Upper lobe of left lung (tissue), 6 donors: Measurements from ENCODE around the gene TMEM183A. TPM values are rescaled to one million over a fixed set of nuclear protein-coding genes. Genes with fewer than 3 reads are reported as not detected.
"Not testable (repeated sequence)": the region's sequence is repeated elsewhere in the genome, so short reads cannot be mapped to it uniquely, and the experiment has no call there.

Source experiments
- ATAC-seq, 2 donors: fragments of 200-7000 bp; cut with Tn5 transposase; one replicate each; pipeline ENCODE4 v1.9.1; 2022; ENCODE audit warnings: mild to moderate bottlenecking in 2 of 2, moderate library complexity in 2 of 2; ENCODE audit not compliant: low FRiP score in 2 of 2
- DNase-seq, 2 donors: peaks; one replicate each; pipeline ENCODE4 v3.0.0-alpha.2; 2019 to 2020
- H3K27ac ChIP-seq, 4 donors: fragments of 200-600 bp; sonication (generic); one replicate each; pipeline ENCODE4 v1.5.1; 2016 to 2019
- H3K27me3 ChIP-seq, 4 donors: fragments of 200-600 bp; sonication (generic); one replicate each; pipeline ENCODE4 v1.5.1; 2017 to 2019
- H3K36me3 ChIP-seq, 4 donors: fragments of 200-600 bp; sonication (generic); one replicate each; pipeline ENCODE4 v1.5.1; 2016 to 2019
- H3K4me1 ChIP-seq, 4 donors: fragments of 200-600 bp; sonication (generic); one replicate each; pipeline ENCODE4 v1.5.1; 2018 to 2019
- H3K4me3 ChIP-seq, 4 donors: fragments of 200-600 bp; sonication (generic); one replicate each; pipeline ENCODE4 v1.5.1; 2017 to 2019; ENCODE audit warnings: mild to moderate bottlenecking in 2 of 4, moderate library complexity in 1 of 4
- H3K9me3 ChIP-seq, 4 donors: fragments of 200-600 bp; sonication (generic); one replicate each; pipeline ENCODE4 v1.5.1; 2018 to 2019
- EP300 ChIP-seq, 4 donors: sonication (generic); formaldehyde crosslinking; IDR thresholded peaks; one replicate each; pipeline ENCODE4 v1.5.1; 2017; ENCODE audit warnings: antibody characterized with exemption in 4 of 4, control low read depth in 2 of 4
- POLR2A ChIP-seq, 4 donors: fragments of 450-650 bp; IDR thresholded peaks; one replicate each; pipeline ENCODE4 v1.5.1; 2016 to 2017; ENCODE audit warnings: antibody characterized with exemption in 4 of 4, mild to moderate bottlenecking in 2 of 4
- POLR2AphosphoS5 ChIP-seq, 2 donors: sonication (generic); formaldehyde crosslinking; IDR thresholded peaks; one replicate each; pipeline ENCODE4 v1.5.1; 2017; ENCODE audit warnings: antibody characterized with exemption in 2 of 2
- WGBS, 2 donors: methylation state at CpG; one replicate each; pipeline ENCODE4 v1.1.5; 2017 to 2018; 5-methylcytosine and 5-hydroxymethylcytosine counted together
- total RNA-seq, 6 donors: library from RNA; depleted of rRNA in 4 of 6; stranded (reverse); fragments of >200 nt in 4 of 6; gene quantifications; one replicate each; pipeline versions ENCODE4 v1.1.0 to v1.2.1, GENCODE V29; 2016 to 2021
- TF ChIP-seq, protein P1 (sequence below), 6 experiments: fragments of 450-650 bp in 4 of 6; fragments of 200-600 bp in 2 of 6; sonication (generic) in 2 of 6; IDR thresholded peaks; one replicate each; pipeline ENCODE4 v1.5.1; 2016 to 2019; ENCODE audit warnings: antibody characterized with exemption in 6 of 6
- donor health status: DM: no; HTN: no; CAD: no; lungs with moderate emphysema.
- donor health status: DM: no; HTN: yes; CAD: no; lungs with severe emphysema.

TMEM183A gene
- total RNA-seq, 6 donors from 2014 or later = 45.4 to 71.9 (median 68.1) TPM

- no peak for DNase-seq
- 89 to 96% methylated on average over 3 of the region's 3 CpGs for WGBS, 2 donors
- Histone ChIP-seq H3K4me1 (peaks cover 14 to 32% (median 17%) of the 10 kb centered on the region in 4 donors), H3K27me3 (no peaks in the 10 kb centered on the region), H3K27ac (no peak overlapping the region), H3K9me3 (no peaks in the 10 kb centered on the region), H3K4me3 (no peak overlapping the region), H3K36me3 (peaks cover 9 to 57% (median 30%) of the 10 kb centered on the region in 4 donors)
- TF ChIP-seq EP300 (IDR thresholded peaks at IDR 0.05) (no peak), POLR2A (IDR thresholded peaks at IDR 0.05) (no peak), POLR2AphosphoS5 (IDR thresholded peaks at IDR 0.05) (no peak)
- TF ChIP-seq, protein P1, sequence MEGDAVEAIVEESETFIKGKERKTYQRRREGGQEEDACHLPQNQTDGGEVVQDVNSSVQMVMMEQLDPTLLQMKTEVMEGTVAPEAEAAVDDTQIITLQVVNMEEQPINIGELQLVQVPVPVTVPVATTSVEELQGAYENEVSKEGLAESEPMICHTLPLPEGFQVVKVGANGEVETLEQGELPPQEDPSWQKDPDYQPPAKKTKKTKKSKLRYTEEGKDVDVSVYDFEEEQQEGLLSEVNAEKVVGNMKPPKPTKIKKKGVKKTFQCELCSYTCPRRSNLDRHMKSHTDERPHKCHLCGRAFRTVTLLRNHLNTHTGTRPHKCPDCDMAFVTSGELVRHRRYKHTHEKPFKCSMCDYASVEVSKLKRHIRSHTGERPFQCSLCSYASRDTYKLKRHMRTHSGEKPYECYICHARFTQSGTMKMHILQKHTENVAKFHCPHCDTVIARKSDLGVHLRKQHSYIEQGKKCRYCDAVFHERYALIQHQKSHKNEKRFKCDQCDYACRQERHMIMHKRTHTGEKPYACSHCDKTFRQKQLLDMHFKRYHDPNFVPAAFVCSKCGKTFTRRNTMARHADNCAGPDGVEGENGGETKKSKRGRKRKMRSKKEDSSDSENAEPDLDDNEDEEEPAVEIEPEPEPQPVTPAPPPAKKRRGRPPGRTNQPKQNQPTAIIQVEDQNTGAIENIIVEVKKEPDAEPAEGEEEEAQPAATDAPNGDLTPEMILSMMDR (IDR thresholded peaks at IDR 0.05) = no peak
- ATAC-seq = no peak
Measured at GRCh38 chr1:203009185-203009584, 2.0 kb downstream of the TMEM183A start.

DNA sequence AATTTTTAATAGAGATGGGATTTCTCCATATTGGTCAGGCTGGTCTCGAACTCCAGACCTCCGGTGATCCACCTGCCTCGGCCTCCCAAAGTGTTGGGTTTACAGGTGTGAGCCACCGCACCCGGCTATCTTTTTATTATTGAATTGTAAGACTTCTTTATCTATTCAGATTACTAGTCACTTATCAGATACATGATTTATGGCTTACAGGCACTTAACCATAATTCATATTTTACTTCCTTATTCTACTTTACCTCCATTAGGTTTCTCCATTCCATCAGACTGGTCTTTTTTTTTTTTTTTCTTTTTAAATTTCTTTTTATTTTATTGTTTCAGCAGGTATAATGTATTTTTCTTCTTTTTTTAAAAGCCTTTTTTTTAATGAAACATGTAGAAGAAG is 4.4 kb downstream of the TMEM183A start:
- H3K36me3 ChIP-seq = peaks cover 15 to 79% (median 53%) of the 10 kb centered on the region in 4 donors
- ATAC-seq (no peak), DNase-seq (no peak)
- no peak overlapping the region for H3K4me3 ChIP-seq
- H3K4me1 ChIP-seq = peaks cover 11 to 23% (median 13%) of the 10 kb centered on the region in 4 donors
- no peaks in the 10 kb centered on the region for H3K27me3 ChIP-seq
- TF ChIP-seq POLR2A (IDR thresholded peaks at IDR 0.05) (no peak), EP300 (IDR thresholded peaks at IDR 0.05) (no peak), POLR2AphosphoS5 (IDR thresholded peaks at IDR 0.05) (no peak)
- TF ChIP-seq, protein P1 (IDR thresholded peaks at IDR 0.05) = no peak
- H3K9me3 ChIP-seq = no peaks in the 10 kb centered on the region
- no peak overlapping the region for H3K27ac ChIP-seq
- 94 to 97% methylated on average over 5 of the region's 5 CpGs for WGBS, 2 donors

- TF ChIP-seq EP300 (IDR thresholded peaks at IDR 0.05) (no peak), POLR2AphosphoS5 (IDR thresholded peaks at IDR 0.05) (no peak), POLR2A (IDR thresholded peaks at IDR 0.05) (no peak)
- TF ChIP-seq, protein P1 (IDR thresholded peaks at IDR 0.05) = no peak
- no peaks in the 10 kb centered on the region for H3K4me1 ChIP-seq
- ATAC-seq (no peak), DNase-seq (no peak)
- H3K27ac ChIP-seq = no peak overlapping the region
- H3K27me3 ChIP-seq = no peaks in the 10 kb centered on the region
- H3K9me3 ChIP-seq = no peaks in the 10 kb centered on the region
- WGBS, 2 donors = 95 to 98% methylated on average over 4 of the region's 4 CpGs
- H3K36me3 ChIP-seq = peaks cover 40 to 99% (median 85%) of the 10 kb centered on the region in 4 donors
- no peak overlapping the region for H3K4me3 ChIP-seq
Measured at GRCh38 chr1:203017061-203017460, 9.9 kb downstream of the TMEM183A start.

DNA sequence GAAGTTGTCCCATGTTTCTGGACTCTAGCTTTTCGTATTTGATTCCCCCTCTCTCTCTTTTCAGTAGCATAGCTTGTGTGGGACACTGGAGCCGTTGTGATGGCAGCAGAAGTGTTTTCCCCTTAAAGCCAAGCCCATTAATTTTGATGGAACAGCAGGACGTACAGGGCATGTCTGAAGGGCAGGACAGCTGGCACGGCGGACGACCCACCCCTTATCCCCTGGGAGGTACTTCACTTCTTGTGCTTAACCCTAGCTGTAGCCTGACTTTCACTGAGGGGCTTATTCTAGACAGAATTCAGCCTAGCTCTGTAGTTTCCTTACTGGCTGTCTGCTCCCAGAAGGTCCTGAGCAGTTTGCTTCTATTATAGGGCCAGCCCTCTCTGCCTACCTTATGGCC is 10.5 kb downstream of the TMEM183A start:
- Histone ChIP-seq H3K4me1 (no peaks in the 10 kb centered on the region), H3K9me3 (no peaks in the 10 kb centered on the region), H3K36me3 (peaks cover 40 to 99% (median 90%) of the 10 kb centered on the region in 4 donors), H3K4me3 (no peak overlapping the region), H3K27me3 (no peaks in the 10 kb centered on the region), H3K27ac (no peak overlapping the region)
- DNase-seq (no peak), ATAC-seq (no peak)
- no peak for TF ChIP-seq EP300 (IDR thresholded peaks at IDR 0.05)
- no peak for TF ChIP-seq POLR2AphosphoS5 (IDR thresholded peaks at IDR 0.05)
- TF ChIP-seq, protein P1 (IDR thresholded peaks at IDR 0.05) = no peak
- no peak for TF ChIP-seq POLR2A (IDR thresholded peaks at IDR 0.05)
- 89 to 93% methylated on average over 6 of the region's 6 CpGs for WGBS, 2 donors

DNA sequence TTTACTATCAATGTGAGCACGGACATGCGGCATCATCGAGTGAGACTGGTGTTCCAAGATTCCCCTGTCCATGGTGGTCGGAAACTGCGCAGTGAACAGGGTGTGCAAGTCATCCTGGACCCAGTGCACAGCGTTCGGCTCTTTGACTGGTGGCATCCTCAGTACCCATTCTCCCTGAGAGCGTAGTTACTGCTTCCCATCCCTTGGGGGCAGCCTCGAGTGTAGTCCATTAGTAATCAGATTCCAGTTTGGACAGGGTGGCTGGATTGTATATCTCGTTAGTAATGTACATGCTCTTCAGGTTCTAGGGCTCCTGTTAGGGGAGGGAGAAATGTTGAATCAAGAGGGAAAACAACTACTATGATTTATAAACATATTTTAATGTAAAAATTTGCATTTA is 15.7 kb downstream of the TMEM183A start:
- not testable (repeated sequence) for H3K9me3 ChIP-seq, DNase-seq, ATAC-seq, H3K4me3 ChIP-seq, H3K27ac ChIP-seq, H3K27me3 ChIP-seq
- Histone ChIP-seq H3K36me3 (peaks cover 25 to 69% (median 53%) of the 10 kb centered on the region in 4 donors), H3K4me1 (peaks cover 8 to 24% (median 10%) of the 10 kb centered on the region in 4 donors)
- 91 to 95% methylated on average over 7 of the region's 10 CpGs for WGBS, 2 donors
